Esophagus muscularis mucosa (tissue), 4 donors: Measurements from ENCODE around the gene CACFD1. TPM values are rescaled to one million over a fixed set of nuclear protein-coding genes. Genes with fewer than 3 reads are reported as not detected.

Experiments
- DNase-seq: peaks from one replicate; pipeline ENCODE4 v3.0.0-alpha.2; 2017; ENCODE audit errors: extremely low spot score
- H3K27ac ChIP-seq, 4 donors: fragments of 200-600 bp; sonication (generic); replicated peaks in 1 of 4; 1 replicate in 3 of 4; 2 replicates in 1 of 4; pipeline ENCODE4 v1.5.1; 2016 to 2019; ENCODE audit warnings: mild to moderate bottlenecking in 1 of 4
- H3K27me3 ChIP-seq, 4 donors: fragments of 200-600 bp; sonication (generic); one replicate each; pipeline versions ENCODE4 v1.5.1 to v1.6.0; 2016 to 2019
- H3K36me3 ChIP-seq, 4 donors: fragments of 200-600 bp; sonication (generic); one replicate each; pipeline ENCODE4 v1.5.1; 2016 to 2019
- H3K4me1 ChIP-seq, 4 donors: fragments of 200-600 bp; sonication (generic); one replicate each; pipeline ENCODE4 v1.5.1; 2016 to 2019
- H3K4me3 ChIP-seq, 4 donors: fragments of 200-600 bp; sonication (generic); 1 replicate in 2 of 4; 2 replicates in 2 of 4; pipeline ENCODE4 v1.5.1; 2016 to 2019; ENCODE audit warnings: mild to moderate bottlenecking in 4 of 4, moderate library complexity in 1 of 4
- H3K9me3 ChIP-seq, 4 donors: fragments of 200-600 bp; sonication (generic); 1 replicate in 3 of 4; 2 replicates in 1 of 4; pipeline ENCODE4 v1.5.1; 2016 to 2019
- EP300 ChIP-seq: sonication (generic); formaldehyde crosslinking; IDR thresholded peaks from one replicate; pipeline ENCODE4 v1.6.1; 2017; ENCODE audit warnings: antibody characterized with exemption
- POLR2A ChIP-seq: fragments of 450-650 bp; IDR thresholded peaks from one replicate; pipeline ENCODE4 v1.6.1; 2017; ENCODE audit warnings: antibody characterized with exemption, moderate library complexity, mild to moderate bottlenecking, low read depth
- POLR2AphosphoS5 ChIP-seq, 2 donors: sonication (generic); formaldehyde crosslinking; IDR thresholded peaks; one replicate each; pipeline ENCODE4 v1.6.1; 2017; ENCODE audit warnings: antibody characterized with exemption in 2 of 2
- WGBS: methylation state at CpG from one replicate; pipeline ENCODE4 v1.1.5; 2018; 5-methylcytosine and 5-hydroxymethylcytosine counted together
- intact Hi-C: fragments of 100-400 bp; cut with DNase I; formaldehyde crosslinking; loops from one replicate; pipeline ENCODE4 v1.15.1; 2023
- total RNA-seq, 4 donors: library from RNA; depleted of rRNA; stranded (reverse); fragments of >200 nt; gene quantifications; one replicate each; pipeline versions ENCODE4 v1.1.0 to v1.2.1, GENCODE V29; 2016
- TF ChIP-seq, protein P1 (sequence below), 3 experiments: fragments of 200-600 bp in 2 of 3; fragments of 450-650 bp in 1 of 3; sonication (generic) in 2 of 3; IDR thresholded peaks; one replicate each; pipeline ENCODE4 v1.5.1; 2017 to 2019; ENCODE audit warnings: antibody characterized with exemption in 3 of 3, mild to moderate bottlenecking in 2 of 3, moderate library complexity in 1 of 3

Gene CACFD1
- total RNA-seq, 4 donors from 2014 or later = 12.5 to 27.8 (median 19.6) TPM

GRCh38 chr9:133507246-133507965 is 47.6 kb downstream of the CACFD1 start:
- intact Hi-C loops = no loop called here
- DNase-seq = no peak
- TF ChIP-seq POLR2A (no peak), POLR2AphosphoS5 (IDR thresholded peaks at IDR 0.05) (no peak), EP300 (no peak)
- TF ChIP-seq, protein P1, sequence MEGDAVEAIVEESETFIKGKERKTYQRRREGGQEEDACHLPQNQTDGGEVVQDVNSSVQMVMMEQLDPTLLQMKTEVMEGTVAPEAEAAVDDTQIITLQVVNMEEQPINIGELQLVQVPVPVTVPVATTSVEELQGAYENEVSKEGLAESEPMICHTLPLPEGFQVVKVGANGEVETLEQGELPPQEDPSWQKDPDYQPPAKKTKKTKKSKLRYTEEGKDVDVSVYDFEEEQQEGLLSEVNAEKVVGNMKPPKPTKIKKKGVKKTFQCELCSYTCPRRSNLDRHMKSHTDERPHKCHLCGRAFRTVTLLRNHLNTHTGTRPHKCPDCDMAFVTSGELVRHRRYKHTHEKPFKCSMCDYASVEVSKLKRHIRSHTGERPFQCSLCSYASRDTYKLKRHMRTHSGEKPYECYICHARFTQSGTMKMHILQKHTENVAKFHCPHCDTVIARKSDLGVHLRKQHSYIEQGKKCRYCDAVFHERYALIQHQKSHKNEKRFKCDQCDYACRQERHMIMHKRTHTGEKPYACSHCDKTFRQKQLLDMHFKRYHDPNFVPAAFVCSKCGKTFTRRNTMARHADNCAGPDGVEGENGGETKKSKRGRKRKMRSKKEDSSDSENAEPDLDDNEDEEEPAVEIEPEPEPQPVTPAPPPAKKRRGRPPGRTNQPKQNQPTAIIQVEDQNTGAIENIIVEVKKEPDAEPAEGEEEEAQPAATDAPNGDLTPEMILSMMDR (IDR thresholded peaks at IDR 0.05) = no peak
- Histone ChIP-seq H3K36me3 (no peaks in the 10 kb centered on the region), H3K4me1 (peaks cover 27 to 37% (median 35%) of the 10 kb centered on the region in 4 donors), H3K27me3 (peaks cover 0 to 51% (median 3%) of the 10 kb centered on the region in 4 donors), H3K4me3 (no peak overlapping the region), H3K27ac (peak overlapping the region in 3 of 4 donors; percentile 27 to 52 (median 28)), H3K9me3 (peaks cover 0 to 4% (median 2%) of the 10 kb centered on the region in 4 donors)
- 91% methylated on average over 24 of the region's 24 CpGs for WGBS

DNA sequence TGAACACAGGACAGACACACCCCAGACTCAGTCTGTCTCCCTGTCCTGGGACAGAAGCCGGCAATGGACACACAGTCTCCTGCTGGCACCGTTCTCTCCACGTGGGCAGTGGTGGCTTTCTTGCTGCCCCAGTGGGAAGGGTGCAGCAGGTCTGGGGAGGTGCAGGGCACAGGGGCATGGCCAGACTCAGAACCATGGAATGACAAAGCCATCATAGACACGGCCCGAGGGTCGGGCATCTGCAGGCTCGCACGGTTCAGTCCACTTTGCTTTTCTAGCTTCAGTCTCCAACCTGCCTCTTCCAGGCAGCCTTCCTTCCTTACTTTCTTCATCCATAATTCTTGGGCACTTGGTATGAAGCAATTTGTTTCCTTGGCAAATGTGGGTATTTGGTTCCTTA is 48.3 kb downstream of the CACFD1 start:
- Histone ChIP-seq H3K36me3 (no peaks in the 10 kb centered on the region), H3K4me3 (no peak overlapping the region), H3K9me3 (no peaks in the 10 kb centered on the region), H3K4me1 (peaks cover 27 to 37% (median 35%) of the 10 kb centered on the region in 4 donors), H3K27me3 (peaks cover 0 to 52% (median 3%) of the 10 kb centered on the region in 4 donors), H3K27ac (no peak overlapping the region)
- 80% methylated on average over 7 of the region's 8 CpGs for WGBS
- intact Hi-C loops = no loop called here
- TF ChIP-seq EP300 (no peak), POLR2A (no peak), POLR2AphosphoS5 (IDR thresholded peaks at IDR 0.05) (no peak)
- TF ChIP-seq, protein P1 (IDR thresholded peaks at IDR 0.05) = no peak
- no peak for DNase-seq

- H3K27ac ChIP-seq = no peak overlapping the region
- no peak for DNase-seq
- peaks cover 33 to 44% (median 40%) of the 10 kb centered on the region in 4 donors for H3K4me1 ChIP-seq
- no peak overlapping the region for H3K4me3 ChIP-seq
- peaks cover 0 to 62% (median 3%) of the 10 kb centered on the region in 4 donors for H3K27me3 ChIP-seq
- intact Hi-C loops = no loop called here
- TF ChIP-seq POLR2A = no peak
- no peak for TF ChIP-seq POLR2AphosphoS5 (IDR thresholded peaks at IDR 0.05)
- TF ChIP-seq EP300 = no peak
- TF ChIP-seq, protein P1 (IDR thresholded peaks at IDR 0.05) = no peak
- H3K36me3 ChIP-seq = no peaks in the 10 kb centered on the region
- 15% methylated on average over 9 of the region's 26 CpGs for WGBS
- H3K9me3 ChIP-seq = no peaks in the 10 kb centered on the region
Observed at GRCh38 chr9:133509179-133510083, 49.7 kb downstream of the CACFD1 start.

DNA sequence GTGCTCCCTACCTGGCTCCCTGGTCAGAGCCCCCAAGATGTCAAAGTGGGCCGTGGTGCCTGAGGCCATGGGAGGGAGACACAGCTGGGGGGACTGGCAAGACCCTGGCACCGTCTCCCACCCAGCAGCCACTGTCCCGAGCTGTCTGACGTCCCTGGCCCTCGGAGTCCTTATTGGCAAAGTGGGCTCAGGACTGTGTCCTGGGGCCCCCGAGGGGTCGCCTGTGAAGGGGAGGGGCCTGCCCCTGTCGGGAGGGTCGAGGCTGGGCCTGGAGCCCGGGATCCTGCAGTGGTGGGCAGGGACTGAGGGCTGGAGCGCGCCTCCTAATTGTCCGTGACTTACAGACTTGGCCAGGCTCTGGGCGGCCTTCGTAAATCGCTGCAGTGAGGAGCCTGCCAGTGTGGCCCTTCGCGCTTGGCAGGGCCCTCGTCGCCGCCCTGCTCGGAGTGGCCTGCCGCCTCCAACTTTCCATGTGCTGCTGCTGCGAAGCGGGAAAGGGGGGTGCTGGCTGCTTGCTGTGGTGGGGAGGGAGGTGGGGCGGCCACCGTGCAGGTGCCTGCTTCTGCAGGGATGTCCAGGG is 51.2 kb downstream of the CACFD1 start:
- Histone ChIP-seq H3K27me3 (peaks cover 0 to 72% (median 3%) of the 10 kb centered on the region in 4 donors), H3K36me3 (no peaks in the 10 kb centered on the region), H3K4me1 (peaks cover 33 to 41% (median 38%) of the 10 kb centered on the region in 4 donors), H3K4me3 (no peak overlapping the region), H3K27ac (no peak overlapping the region), H3K9me3 (no peaks in the 10 kb centered on the region)
- intact Hi-C loops = no loop called here
- 92% methylated on average over 2 of the region's 27 CpGs for WGBS
- TF ChIP-seq POLR2A = no peak
- no peak for TF ChIP-seq EP300
- TF ChIP-seq, protein P1 (IDR thresholded peaks at IDR 0.05) = no peak
- no peak for TF ChIP-seq POLR2AphosphoS5 (IDR thresholded peaks at IDR 0.05)
- DNase-seq = no peak
